DOHH2 (cell line): Measurements from ENCODE around the gene NFATC3.
A peak's percentile ranks its signal among the peaks of the same experiment; 100 is the strongest.

Source experiments
- H3F3A ChIP-seq: fragments of 200-600 bp; sonication (generic), shearing (Covaris generic); 2 replicates; pipeline ENCODE4 v1.6.0; 2016; ENCODE audit warnings: antibody characterized with exemption, mild to moderate bottlenecking; ENCODE audit not compliant: control insufficient read depth, insufficient read depth
- H3K27ac ChIP-seq: fragments of 200-600 bp; sonication (generic); 2 replicates; pipeline ENCODE4 v1.5.1; 2014; ENCODE audit warnings: low read depth, mild to moderate bottlenecking, low read length, moderate library complexity
- H3K27me3 ChIP-seq: fragments of 200-600 bp; sonication (generic); 2 replicates; pipeline ENCODE4 v1.6.1; 2014; ENCODE audit warnings: mild to moderate bottlenecking, low read length, mixed read lengths; ENCODE audit not compliant: control insufficient read depth
- H3K36me3 ChIP-seq: fragments of 200-600 bp; sonication (generic); 2 replicates; pipeline ENCODE4 v1.6.1; 2014; ENCODE audit warnings: mild to moderate bottlenecking, low read length, moderate library complexity, mixed read lengths; ENCODE audit not compliant: control insufficient read depth
- H3K4me1 ChIP-seq: fragments of 200-600 bp; sonication (generic); 2 replicates; pipeline ENCODE4 v1.6.1; 2014; ENCODE audit warnings: mild to moderate bottlenecking, low read length, mixed read lengths; ENCODE audit not compliant: control insufficient read depth
- H3K4me2 ChIP-seq: fragments of 200-600 bp; sonication (generic); 2 replicates; pipeline ENCODE4 v1.6.0; 2014; ENCODE audit warnings: mild to moderate bottlenecking, low read length, moderate library complexity
- H3K4me3 ChIP-seq: fragments of 200-600 bp; sonication (generic); 2 replicates; pipeline ENCODE4 v1.5.1; 2014; ENCODE audit warnings: mild to moderate bottlenecking, low read length, mixed read lengths
- H3K79me2 ChIP-seq: fragments of 200-600 bp; sonication (generic); 2 replicates; pipeline ENCODE4 v1.6.1; 2014; ENCODE audit warnings: mild to moderate bottlenecking, low read length, mixed read lengths; ENCODE audit not compliant: control insufficient read depth
- H3K9me2 ChIP-seq: fragments of 200-600 bp; sonication (generic); replicated peaks from 2 replicates; pipeline ENCODE4 v1.6.1; 2014; ENCODE audit warnings: mild to moderate bottlenecking, low read length, mixed read lengths; ENCODE audit not compliant: control insufficient read depth
- H3K9me3 ChIP-seq: fragments of 200-600 bp; sonication (generic); 2 replicates; pipeline ENCODE4 v1.6.1; 2014; ENCODE audit warnings: antibody characterized with exemption, low read length, mixed read lengths; ENCODE audit not compliant: control insufficient read depth, insufficient read depth
- H4K20me1 ChIP-seq: fragments of 200-600 bp; sonication (generic); 2 replicates; pipeline ENCODE4 v1.6.0; 2014; ENCODE audit warnings: low read depth, mild to moderate bottlenecking, antibody characterized with exemption, low read length, moderate library complexity; ENCODE audit not compliant: control insufficient read depth, insufficient read depth
- EZH2phosphoT487 ChIP-seq: fragments of 200-600 bp; sonication (generic); IDR thresholded peaks from 2 replicates; pipeline ENCODE4 v1.6.1; 2017; ENCODE audit warnings: borderline replicate concordance, mild to moderate bottlenecking, antibody characterized with exemption, low read length, moderate library complexity, mixed read lengths
- TF ChIP-seq, protein P1 (sequence below): fragments of 200-600 bp; sonication (generic); IDR thresholded peaks from one replicate; pipeline ENCODE4 v1.5.1; 2014; ENCODE audit warnings: antibody characterized with exemption, mild to moderate bottlenecking, low read depth, low read length; ENCODE audit not compliant: poor library complexity, severe bottlenecking

NFATC3 gene

DNA sequence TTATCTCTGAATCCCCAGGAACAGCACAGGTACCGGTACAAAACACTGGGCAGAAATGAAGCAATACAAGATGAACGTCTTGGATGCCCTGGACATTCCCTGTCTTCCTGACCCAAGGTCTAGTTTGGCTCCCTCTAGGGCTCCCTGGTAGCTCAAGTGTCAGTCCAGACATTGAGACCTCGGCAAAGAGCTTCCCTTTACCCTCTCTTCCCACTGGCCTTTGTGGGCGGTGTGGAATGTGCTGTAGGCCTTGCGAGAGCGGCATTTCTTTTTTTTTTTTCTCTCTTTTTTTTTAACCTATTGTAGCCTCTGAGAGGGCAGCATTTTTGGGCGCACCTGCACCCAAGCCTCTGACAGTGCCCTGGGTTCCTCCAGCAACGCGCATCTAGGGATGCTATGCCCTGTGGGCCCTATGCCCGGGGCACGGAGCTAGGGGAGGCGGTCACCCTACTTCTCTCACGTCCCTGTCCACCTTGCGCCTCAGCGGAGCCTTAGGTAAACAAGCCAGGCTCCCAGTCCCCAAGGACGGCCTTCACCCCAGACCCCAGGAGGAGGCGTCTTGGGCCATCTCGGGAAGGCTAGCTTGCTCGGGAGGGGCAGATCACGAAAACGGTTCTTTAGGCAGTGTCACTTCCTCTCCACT lies 1.2 kb upstream of the NFATC3 start:
- Histone ChIP-seq H3K4me1 (peaks cover 43% of the 10 kb centered on the region), H4K20me1 (no peaks in the 10 kb centered on the region), H3K27me3 (no peaks in the 10 kb centered on the region), H3K4me2 (peak overlapping the region; percentile 84), H3K36me3 (peaks cover 7% of the 10 kb centered on the region), H3K9me2 (no peaks in the 10 kb centered on the region), H3K27ac (peak overlapping the region; percentile 74), H3K79me2 (peaks cover 35% of the 10 kb centered on the region), H3K4me3 (peak overlapping the region; percentile 85), H3K9me3 (no peaks in the 10 kb centered on the region), H3F3A (peaks cover 11% of the 10 kb centered on the region)
- TF ChIP-seq, protein P1, sequence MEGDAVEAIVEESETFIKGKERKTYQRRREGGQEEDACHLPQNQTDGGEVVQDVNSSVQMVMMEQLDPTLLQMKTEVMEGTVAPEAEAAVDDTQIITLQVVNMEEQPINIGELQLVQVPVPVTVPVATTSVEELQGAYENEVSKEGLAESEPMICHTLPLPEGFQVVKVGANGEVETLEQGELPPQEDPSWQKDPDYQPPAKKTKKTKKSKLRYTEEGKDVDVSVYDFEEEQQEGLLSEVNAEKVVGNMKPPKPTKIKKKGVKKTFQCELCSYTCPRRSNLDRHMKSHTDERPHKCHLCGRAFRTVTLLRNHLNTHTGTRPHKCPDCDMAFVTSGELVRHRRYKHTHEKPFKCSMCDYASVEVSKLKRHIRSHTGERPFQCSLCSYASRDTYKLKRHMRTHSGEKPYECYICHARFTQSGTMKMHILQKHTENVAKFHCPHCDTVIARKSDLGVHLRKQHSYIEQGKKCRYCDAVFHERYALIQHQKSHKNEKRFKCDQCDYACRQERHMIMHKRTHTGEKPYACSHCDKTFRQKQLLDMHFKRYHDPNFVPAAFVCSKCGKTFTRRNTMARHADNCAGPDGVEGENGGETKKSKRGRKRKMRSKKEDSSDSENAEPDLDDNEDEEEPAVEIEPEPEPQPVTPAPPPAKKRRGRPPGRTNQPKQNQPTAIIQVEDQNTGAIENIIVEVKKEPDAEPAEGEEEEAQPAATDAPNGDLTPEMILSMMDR, result no peak
- TF ChIP-seq EZH2phosphoT487, result no peak

DNA sequence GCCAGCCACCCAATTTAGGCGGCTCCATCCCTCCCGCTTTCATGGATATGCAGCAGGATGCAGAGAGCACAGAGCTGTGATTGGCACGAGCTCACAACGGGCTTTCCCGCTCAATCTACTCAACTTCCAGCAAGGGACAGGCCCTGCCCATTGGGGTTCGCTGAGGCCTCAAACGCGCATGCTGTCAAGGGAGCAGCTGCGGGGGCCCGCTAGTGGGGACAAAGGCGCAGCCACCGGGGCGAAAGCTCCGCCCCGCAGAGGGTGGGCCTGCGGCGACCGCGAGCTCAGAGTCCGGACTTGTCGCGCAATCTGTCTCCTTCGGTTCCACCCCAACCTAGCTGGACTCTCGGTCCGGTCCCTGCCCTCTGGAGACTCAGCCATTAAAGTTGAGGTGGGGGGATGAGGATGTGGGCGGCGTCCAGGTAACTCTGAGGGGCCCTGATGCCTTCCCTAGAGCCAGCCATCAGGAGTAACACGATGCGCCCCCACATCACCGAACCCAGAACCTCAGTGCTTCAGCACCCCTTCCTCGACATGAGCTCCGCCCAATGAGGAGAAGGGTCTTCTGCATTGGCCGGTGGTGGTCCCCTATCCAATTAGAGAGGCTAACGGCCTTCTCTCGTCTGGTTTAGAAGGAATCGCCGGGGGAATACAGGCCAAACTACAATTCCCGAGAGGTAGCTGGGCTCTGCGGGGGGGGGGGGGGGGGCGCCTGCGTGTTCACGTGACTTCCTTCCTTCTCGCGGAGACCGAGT lies 489 bp upstream of the NFATC3 start:
- no peaks in the 10 kb centered on the region for H3K9me3 ChIP-seq
- H3K4me2 ChIP-seq, result peak overlapping the region; percentile 84
- peaks cover 2% of the 10 kb centered on the region; the same call in 1 of the 2 replicates for H3K36me3 ChIP-seq
- peaks cover 18% of the 10 kb centered on the region for H3F3A ChIP-seq
- no peak for TF ChIP-seq EZH2phosphoT487
- TF ChIP-seq, protein P1, result peak; percentile 20
- H4K20me1 ChIP-seq, result no peaks in the 10 kb centered on the region
- H3K4me3 ChIP-seq, result peak overlapping the region; percentile 85
- H3K79me2 ChIP-seq, result peaks cover 42% of the 10 kb centered on the region
- peaks cover 43% of the 10 kb centered on the region for H3K4me1 ChIP-seq
- peak overlapping the region; percentile 74 for H3K27ac ChIP-seq
- no peaks in the 10 kb centered on the region for H3K27me3 ChIP-seq
- no peaks in the 10 kb centered on the region for H3K9me2 ChIP-seq

DNA sequence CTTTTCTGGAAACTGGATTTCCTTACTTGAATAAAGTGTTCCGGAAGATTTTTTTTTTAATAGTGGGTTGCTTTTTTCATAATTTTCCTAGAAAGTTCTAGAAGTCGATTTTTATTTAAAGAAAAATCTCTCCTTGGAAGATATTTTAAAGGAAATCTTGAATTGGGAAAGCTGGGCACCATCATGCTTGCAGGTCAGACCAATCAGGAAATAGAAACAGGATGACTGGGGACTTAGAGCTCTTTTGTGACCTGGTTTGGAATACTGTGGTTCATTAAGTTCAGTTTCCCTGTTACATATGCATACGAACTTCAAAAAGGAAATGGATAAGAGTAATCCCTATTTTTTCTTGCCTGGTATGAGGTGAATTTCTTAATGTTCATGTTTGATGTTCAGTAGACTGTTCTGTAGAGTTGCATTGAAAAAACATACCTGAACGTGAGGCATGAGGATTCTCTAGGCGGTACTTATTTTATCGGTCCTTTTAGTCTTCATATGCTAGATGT lies 1.2 kb downstream of the NFATC3 start:
- Histone ChIP-seq H3K4me3 (peak overlapping the region; percentile 85), H3K27ac (peak overlapping the region; percentile 77), H3F3A (peaks cover 23% of the 10 kb centered on the region), H3K9me3 (no peaks in the 10 kb centered on the region), H3K9me2 (no peaks in the 10 kb centered on the region), H3K4me1 (peaks cover 50% of the 10 kb centered on the region), H3K27me3 (no peaks in the 10 kb centered on the region), H3K36me3 (no peaks in the 10 kb centered on the region), H3K4me2 (peak overlapping the region; percentile 86), H4K20me1 (0 out of 2 replicates have a peak, but pooled peaks cover 3% of the 10 kb centered on the region), H3K79me2 (peaks cover 59% of the 10 kb centered on the region)
- no peak for TF ChIP-seq EZH2phosphoT487
- TF ChIP-seq, protein P1, result no peak
